ENCODE measurements around the gene KIR2DL3.

Gene KIR2DL3

DNA sequence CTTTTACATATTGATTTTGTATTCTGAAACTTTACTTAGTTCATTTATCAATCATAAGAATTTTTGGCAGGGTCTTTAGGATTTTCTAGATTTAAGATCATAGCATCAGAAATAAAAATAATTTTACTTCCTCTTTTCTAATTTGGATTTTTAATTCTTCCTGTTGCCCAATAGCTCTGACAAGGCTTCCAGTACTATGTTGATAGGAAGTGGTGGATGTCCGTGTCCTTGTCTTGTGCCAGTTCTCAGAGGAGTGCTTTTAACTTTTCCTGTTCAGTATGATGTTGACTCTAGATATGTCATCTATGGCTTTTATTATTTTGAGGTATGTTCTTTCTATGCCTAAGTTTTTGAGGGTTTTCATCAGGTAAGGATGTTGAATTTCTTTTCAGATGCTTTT is 57.4 kb downstream of the KIR2DL3 start:
- H3K4me3 ChIP-seq (ENCODE audit: low read depth, low read length), result no peak overlapping the region
- TF ChIP-seq, protein P1, sequence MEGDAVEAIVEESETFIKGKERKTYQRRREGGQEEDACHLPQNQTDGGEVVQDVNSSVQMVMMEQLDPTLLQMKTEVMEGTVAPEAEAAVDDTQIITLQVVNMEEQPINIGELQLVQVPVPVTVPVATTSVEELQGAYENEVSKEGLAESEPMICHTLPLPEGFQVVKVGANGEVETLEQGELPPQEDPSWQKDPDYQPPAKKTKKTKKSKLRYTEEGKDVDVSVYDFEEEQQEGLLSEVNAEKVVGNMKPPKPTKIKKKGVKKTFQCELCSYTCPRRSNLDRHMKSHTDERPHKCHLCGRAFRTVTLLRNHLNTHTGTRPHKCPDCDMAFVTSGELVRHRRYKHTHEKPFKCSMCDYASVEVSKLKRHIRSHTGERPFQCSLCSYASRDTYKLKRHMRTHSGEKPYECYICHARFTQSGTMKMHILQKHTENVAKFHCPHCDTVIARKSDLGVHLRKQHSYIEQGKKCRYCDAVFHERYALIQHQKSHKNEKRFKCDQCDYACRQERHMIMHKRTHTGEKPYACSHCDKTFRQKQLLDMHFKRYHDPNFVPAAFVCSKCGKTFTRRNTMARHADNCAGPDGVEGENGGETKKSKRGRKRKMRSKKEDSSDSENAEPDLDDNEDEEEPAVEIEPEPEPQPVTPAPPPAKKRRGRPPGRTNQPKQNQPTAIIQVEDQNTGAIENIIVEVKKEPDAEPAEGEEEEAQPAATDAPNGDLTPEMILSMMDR (IDR thresholded peaks at IDR 0.05; ENCODE audit: low read depth, low read length), result no peak
- no peak for TF ChIP-seq POLR2A (IDR thresholded peaks at IDR 0.05; ENCODE audit: extremely low read depth, insufficient read length)
- TF ChIP-seq, protein P2, sequence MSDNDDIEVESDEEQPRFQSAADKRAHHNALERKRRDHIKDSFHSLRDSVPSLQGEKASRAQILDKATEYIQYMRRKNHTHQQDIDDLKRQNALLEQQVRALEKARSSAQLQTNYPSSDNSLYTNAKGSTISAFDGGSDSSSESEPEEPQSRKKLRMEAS (IDR thresholded peaks at IDR 0.05; ENCODE audit: low read depth, low read length), result no peak
- TF ChIP-seq MYC (IDR thresholded peaks at IDR 0.05; ENCODE audit: low read depth, low read length), result no peak
- peak; percentile 65 for DNase-seq (ENCODE audit: low read depth)
